Activated CD8-positive, alpha-beta memory T cell treated with anti-CD3 and anti-CD28 coated beads, Interleukin-2, amount 50 U/mL, for 4 hours (primary cell): Measurements from ENCODE around the gene ALOXE3.

Experiments used
- DNase-seq: peaks from one replicate; pipeline ENCODE4 v3.0.0-alpha.2; 2020

The ALOXE3 gene

GRCh38 chr17:8117980-8118768 lies at the start of gene ALOXE3:
ALOXE3 (minus strand) TSS chr17:8118514; CDS start chr17:8117990, 524 bp downstream.
- DNase-seq = peak; percentile 31

GRCh38 chr17:8167526-8167925 lies 49.2 kb upstream of the ALOXE3 start:
- DNase-seq = no peak

DNA sequence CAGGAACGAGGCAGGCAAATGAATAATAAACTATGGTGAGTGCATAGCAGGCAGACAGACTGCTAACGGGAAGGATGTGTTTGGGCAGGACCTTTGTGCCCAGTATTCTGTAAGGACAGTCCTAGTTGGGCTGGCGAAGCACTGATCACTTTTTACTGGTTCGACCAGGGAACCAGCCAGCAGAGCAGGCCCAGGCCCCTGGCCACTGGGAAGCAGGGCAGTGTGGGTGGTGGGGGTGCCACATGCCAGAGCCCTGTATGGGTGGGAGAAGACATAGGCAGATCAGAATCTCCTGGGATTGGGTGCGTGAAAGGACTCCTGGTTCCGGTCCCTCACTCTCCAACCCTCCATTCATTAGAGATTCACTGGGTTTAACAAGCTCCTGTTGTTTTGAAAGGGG lies 48.4 kb upstream of the ALOXE3 start:
- no peak for DNase-seq

DNA sequence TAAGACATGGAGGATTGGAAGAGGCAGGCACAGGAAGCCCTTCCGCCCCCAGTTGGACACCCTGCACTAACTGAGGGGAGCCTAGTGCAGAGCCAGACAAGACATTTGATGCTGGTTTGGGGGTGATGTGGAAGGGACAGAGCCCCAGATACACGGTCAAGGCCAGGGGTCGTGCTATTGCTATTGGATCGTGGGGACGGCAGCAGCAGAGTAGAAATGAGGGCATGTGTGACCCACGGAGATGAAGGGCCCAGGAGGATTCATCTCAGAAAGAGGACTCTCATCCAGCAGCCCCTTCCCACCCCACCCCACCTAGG lies 46.5 kb upstream of the ALOXE3 start:
- no peak for DNase-seq

DNA sequence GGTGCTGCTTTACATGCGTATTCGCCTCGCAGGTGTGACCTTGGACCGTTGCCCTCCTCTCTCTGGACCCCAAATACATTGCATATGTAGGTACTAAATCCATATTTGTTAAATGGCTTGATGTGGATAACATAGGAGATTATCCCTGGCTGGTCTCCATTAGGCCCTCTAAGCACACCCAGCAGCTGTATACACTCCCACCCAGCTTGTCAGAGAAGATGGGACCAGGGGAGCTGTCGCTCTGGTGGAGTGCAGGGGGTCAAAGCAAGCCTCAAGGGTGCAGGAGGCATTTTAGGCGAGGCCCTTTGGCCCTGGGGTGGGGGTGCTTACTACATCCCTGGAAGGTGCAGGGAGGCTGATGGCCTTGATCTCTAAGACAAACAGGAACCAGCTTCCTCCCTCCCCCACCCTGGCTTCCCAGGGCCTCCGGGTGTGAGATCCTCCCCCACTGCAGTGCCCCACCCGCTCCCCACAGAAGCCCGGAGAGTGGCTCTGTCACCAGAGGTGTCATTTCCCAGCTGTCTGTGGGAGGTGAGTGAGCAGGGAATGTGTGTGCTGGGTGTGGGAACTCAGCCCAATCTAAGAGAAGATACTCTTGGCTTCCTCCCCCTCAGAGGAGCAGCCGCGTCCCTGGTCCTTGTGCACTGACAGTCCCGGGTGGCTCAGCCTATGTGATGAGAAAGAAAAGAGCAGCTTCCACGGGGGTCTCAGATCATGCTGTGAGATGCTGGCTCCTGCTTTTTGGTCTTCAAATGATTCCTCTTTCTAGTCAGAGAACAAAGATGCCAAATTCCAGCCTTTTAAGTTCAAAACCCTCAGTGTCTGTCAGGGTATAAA lies 45.9 kb upstream of the ALOXE3 start:
- peak; percentile 59 for DNase-seq

GRCh38 chr17:8162997-8163977 lies 45.0 kb upstream of the ALOXE3 start:
- DNase-seq = no peak

- DNase-seq = peak; percentile 83
Measured at GRCh38 chr17:8162233-8162996, 44.1 kb upstream of the ALOXE3 start, which contains the start of gene VAMP2. VAMP2 (minus strand) TSS chr17:8162948; CDS start chr17:8162879, 69 bp downstream.

DNA sequence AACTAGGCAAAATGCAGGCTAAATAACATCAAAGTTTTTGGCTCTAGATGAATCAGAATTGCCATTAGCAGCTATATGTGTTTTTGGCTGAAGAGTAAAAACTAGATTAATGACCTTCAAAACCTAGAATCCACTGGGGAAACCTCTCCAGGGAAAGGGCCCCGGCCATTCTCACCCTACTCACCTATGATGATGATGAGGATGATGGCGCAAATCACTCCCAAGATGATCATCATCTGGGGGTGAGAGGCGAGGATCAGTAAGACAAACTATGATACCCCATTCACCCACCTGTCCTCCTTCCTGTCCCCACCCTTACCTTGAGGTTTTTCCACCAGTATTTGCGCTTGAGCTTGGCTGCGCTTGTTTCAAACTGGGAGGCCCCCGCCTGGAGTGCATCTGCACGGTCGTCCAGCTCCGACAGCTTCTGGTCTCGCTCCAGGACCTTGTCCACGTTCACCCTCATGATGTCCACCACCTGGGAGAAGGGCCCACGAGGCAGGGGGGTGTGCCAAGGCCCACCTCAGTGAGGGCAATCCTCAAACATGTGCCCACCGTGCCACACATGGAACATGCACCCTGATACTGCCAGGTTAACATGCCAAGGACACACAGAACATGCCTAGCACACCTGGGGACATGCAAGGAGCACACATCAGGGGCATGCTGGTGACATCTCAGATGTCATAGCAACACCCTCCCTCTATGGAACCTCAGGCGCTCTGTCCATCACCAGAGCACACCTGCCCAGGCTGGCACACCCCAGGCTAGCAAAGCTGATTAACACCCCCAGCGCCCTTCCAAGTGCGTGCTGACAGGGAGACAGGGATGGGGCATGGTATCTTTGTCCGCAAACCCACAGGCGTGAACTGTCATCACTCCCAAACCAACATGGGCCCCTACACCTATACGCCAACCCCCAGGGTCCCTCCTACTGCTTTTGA lies 43.2 kb upstream of the ALOXE3 start:
- no peak for DNase-seq

- no peak for DNase-seq
Measured at GRCh38 chr17:8160741-8161221, 42.5 kb upstream of the ALOXE3 start.

DNA sequence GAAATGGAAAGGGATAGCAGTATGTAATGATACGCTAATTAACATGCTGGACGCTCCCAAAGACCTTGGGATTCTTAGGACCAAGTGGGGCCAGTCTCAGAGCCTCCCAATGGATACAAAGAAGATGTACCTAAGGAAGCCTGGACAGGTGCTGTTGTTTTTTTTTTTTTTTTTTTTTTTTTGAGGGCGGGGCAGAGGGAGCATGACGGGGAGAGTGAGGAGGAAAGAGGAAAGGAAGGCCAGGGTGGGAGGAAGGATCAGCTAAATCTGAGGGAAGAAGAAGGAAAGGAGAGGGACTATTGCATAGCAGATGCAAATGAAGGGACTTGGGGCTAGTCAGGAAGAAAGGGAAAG lies 41.9 kb upstream of the ALOXE3 start:
- no peak for DNase-seq

GRCh38 chr17:8159459-8160223 lies 41.3 kb upstream of the ALOXE3 start:
- DNase-seq = no peak

- no peak for DNase-seq
Measured at GRCh38 chr17:8159032-8159400, 40.7 kb upstream of the ALOXE3 start.

GRCh38 chr17:8158267-8159031 lies 40.1 kb upstream of the ALOXE3 start:
- peak; percentile 86 for DNase-seq

DNA sequence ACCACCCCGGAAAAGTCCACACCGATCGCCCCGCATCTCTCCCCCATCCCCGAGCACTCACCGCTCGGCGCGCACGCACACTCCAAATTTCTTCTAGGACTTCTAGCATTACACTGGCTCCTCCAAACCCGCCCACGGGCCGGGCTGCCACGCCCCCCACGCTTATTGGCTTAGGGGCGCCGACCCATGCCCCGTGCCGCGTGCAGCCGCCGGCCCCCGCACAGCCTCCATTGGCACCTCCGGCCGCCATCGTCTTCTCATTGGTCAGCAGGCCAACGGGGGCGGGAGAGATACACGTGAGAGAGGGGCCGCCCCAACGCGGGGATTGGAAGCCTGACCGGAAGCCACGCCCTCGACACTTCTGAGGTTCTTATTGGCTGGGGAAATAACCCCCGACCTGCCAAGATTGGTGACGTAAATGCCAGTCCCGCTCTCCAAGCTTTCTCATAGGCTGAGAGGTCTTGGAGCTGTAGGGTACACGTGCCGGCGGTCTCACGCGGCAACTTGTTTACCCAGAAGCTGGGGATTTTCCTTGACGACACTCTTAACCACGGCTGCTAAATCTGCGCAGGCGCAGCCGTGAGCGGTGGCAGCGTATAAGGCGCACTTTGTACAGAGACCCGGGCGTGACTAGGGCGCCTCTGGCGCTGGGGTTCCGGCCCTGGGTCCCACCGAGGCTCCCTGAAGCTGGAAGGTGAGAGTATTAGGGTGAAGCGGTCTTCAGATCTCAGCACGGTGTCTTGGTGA lies 38.1 kb upstream of the ALOXE3 start:
- DNase-seq = peak; percentile 100

DNA sequence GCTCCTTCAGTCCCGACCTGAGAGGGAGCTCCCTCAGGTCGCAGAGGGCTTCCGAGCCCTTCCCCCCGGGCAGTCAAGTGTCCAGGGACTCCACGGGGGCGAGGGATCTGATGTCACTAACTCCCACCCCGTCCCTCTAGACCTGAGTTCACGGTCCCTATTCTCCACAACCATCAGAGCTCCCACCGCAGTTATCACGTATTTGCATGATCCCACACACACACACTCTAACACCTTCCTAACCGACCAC lies 37.6 kb upstream of the ALOXE3 start:
- no peak for DNase-seq

GRCh38 chr17:8155231-8155995 lies 37.1 kb upstream of the ALOXE3 start:
- no peak for DNase-seq

DNA sequence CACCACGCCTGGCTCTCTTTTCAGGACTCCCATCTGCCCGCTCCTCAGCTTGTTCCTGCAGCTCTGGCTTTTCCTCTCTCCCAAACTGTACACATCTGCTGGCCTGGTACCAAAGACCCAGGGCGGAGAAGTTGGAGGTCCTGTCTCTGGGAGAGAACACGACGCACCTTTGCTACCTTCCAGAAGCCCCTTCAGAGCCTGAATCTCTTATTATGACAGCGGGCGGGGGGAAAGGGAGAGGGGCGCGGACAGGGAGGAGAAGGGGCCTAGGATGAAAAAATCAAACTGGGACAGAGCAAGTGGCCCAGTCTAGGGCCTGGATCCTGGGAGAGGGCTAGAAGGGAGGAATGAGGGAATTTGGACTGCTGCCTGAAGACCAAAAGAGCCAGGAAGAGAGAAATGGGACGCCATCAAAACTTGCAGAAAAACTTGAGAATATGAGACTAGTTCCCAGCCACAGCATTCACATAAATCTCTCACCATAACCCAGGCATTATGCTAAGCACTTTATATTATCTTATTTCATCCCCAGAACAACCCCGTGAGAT lies 36.4 kb upstream of the ALOXE3 start:
- no peak for DNase-seq
